BE2C (cell line): ENCODE data around the gene NPC2.

ENCODE experiments used
- DNase-seq: peaks from one replicate; pipeline ENCODE4 v3.0.0-alpha.2; 2020
- H3K27me3 ChIP-seq: fragments of 250-450 bp; sonication (Bioruptor Pico); 2 replicates; pipeline ENCODE4 v1.5.1; 2020; ENCODE audit warnings: mild to moderate bottlenecking
- H3K36me3 ChIP-seq: fragments of 250-450 bp; sonication (Bioruptor Pico); 2 replicates; pipeline ENCODE4 v1.5.1; 2020; ENCODE audit warnings: mild to moderate bottlenecking
- H3K4me1 ChIP-seq: fragments of 250-450 bp; sonication (Bioruptor Pico); 2 replicates; pipeline ENCODE4 v1.5.1; 2020
- H3K4me3 ChIP-seq: 2 replicates; pipeline ENCODE4 v1.5.1; 2011; ENCODE audit warnings: low read depth, low read length
- H3K9me3 ChIP-seq: fragments of 250-450 bp; sonication (Bioruptor Pico); 2 replicates; pipeline ENCODE4 v1.5.1; 2020
- CTCF ChIP-seq: IDR thresholded peaks from 2 replicates; pipeline ENCODE4 v1.5.1; 2012; ENCODE audit warnings: mild to moderate bottlenecking, low read depth, low read length

The NPC2 gene

GRCh38 chr14:74475678-74476077, 17.4 kb downstream of the NPC2 start:
- no peaks in the 10 kb centered on the region for H3K9me3 ChIP-seq
- no peak for TF ChIP-seq CTCF
- no peak for DNase-seq
- H3K36me3 ChIP-seq, result no peaks in the 10 kb centered on the region
- H3K4me3 ChIP-seq, result no peak overlapping the region
- H3K27me3 ChIP-seq, result peaks cover 22% of the 10 kb centered on the region
- no peaks in the 10 kb centered on the region for H3K4me1 ChIP-seq

GRCh38 chr14:74474376-74474775, 18.7 kb downstream of the NPC2 start:
- Histone ChIP-seq H3K27me3 (peaks cover 28% of the 10 kb centered on the region), H3K9me3 (no peaks in the 10 kb centered on the region), H3K4me3 (no peak overlapping the region), H3K4me1 (no peaks in the 10 kb centered on the region), H3K36me3 (no peaks in the 10 kb centered on the region)
- DNase-seq, result no peak
- no peak for TF ChIP-seq CTCF

- no peaks in the 10 kb centered on the region for H3K36me3 ChIP-seq
- no peak for TF ChIP-seq CTCF
- no peaks in the 10 kb centered on the region for H3K9me3 ChIP-seq
- H3K4me3 ChIP-seq, result no peak overlapping the region
- H3K4me1 ChIP-seq, result no peaks in the 10 kb centered on the region
- peaks cover 35% of the 10 kb centered on the region for H3K27me3 ChIP-seq
- DNase-seq, result no peak
Measured at GRCh38 chr14:74472601-74473000, 20.5 kb downstream of the NPC2 start.

GRCh38 chr14:74469548-74470518, 23.3 kb downstream of the NPC2 start:
- H3K27me3 ChIP-seq, result peaks cover 47% of the 10 kb centered on the region
- no peak for TF ChIP-seq CTCF
- no peaks in the 10 kb centered on the region for H3K36me3 ChIP-seq
- DNase-seq, result no peak
- H3K4me3 ChIP-seq, result no peak overlapping the region
- no peaks in the 10 kb centered on the region for H3K4me1 ChIP-seq
- no peaks in the 10 kb centered on the region for H3K9me3 ChIP-seq

GRCh38 chr14:74468513-74468912, 24.6 kb downstream of the NPC2 start:
- H3K9me3 ChIP-seq, result no peaks in the 10 kb centered on the region

More at GRCh38 chr14:74468513-74468912, 24.6 kb downstream of the NPC2 start:
- Histone ChIP-seq H3K4me1 (no peaks in the 10 kb centered on the region), H3K27me3 (peaks cover 51% of the 10 kb centered on the region), H3K36me3 (no peaks in the 10 kb centered on the region), H3K4me3 (no peak overlapping the region)
- no peak for DNase-seq
- TF ChIP-seq CTCF, result no peak
